Peyer's patch (tissue), 4 donors: ENCODE data around the gene SLC25A3. TPM values are rescaled to one million over a fixed set of nuclear protein-coding genes. Genes with fewer than 3 reads are reported as not detected.

ENCODE experiments used
- DNase-seq, 3 donors: peaks; one replicate each; pipeline ENCODE4 v3.0.0-alpha.2; 2017 to 2019
- H3K27ac ChIP-seq, 4 donors: fragments of 200-600 bp; sonication (generic); one replicate each; pipeline ENCODE4 v1.5.1; 2016 to 2019
- H3K27me3 ChIP-seq, 2 donors: fragments of 200-600 bp; sonication (generic); one replicate each; pipeline ENCODE4 v1.5.1; 2019
- H3K36me3 ChIP-seq, 3 donors: fragments of 200-600 bp; sonication (generic); one replicate each; pipeline ENCODE4 v1.5.1; 2016 to 2019
- H3K4me1 ChIP-seq, 4 donors: fragments of 200-600 bp; sonication (generic); one replicate each; pipeline ENCODE4 v1.5.1; 2016 to 2019
- H3K4me3 ChIP-seq, 4 donors: fragments of 200-600 bp; sonication (generic); 1 replicate in 3 of 4; 2 replicates in 1 of 4; pipeline ENCODE4 v1.5.1; 2016 to 2019; ENCODE audit warnings: mild to moderate bottlenecking in 1 of 4
- H3K9me3 ChIP-seq, 4 donors: fragments of 200-600 bp; sonication (generic); one replicate each; pipeline ENCODE4 v1.5.1; 2016 to 2019; ENCODE audit warnings: mild to moderate bottlenecking in 1 of 4
- POLR2A ChIP-seq, 2 donors: fragments of 450-650 bp; IDR thresholded peaks; one replicate each; pipeline ENCODE4 v1.5.1; 2017; ENCODE audit warnings: antibody characterized with exemption in 2 of 2, mild to moderate bottlenecking in 2 of 2, moderate library complexity in 2 of 2
- total RNA-seq, 4 donors: library from RNA; depleted of rRNA; stranded (reverse); fragments of >200 nt; gene quantifications; one replicate each; pipeline ENCODE4 v1.1.0, GENCODE V29; 2016
- TF ChIP-seq, protein P1 (sequence below), 6 experiments: fragments of 450-650 bp in 4 of 6; fragments of 200-600 bp in 2 of 6; sonication (generic) in 1 of 6; IDR thresholded peaks; one replicate each; pipeline ENCODE4 v1.5.1; 2017 to 2019; ENCODE audit warnings: antibody characterized with exemption in 6 of 6, mild to moderate bottlenecking in 3 of 6, moderate library complexity in 1 of 6

SLC25A3 gene
- total RNA-seq, 4 donors from 2014 or later = 300 to 805 (median 534) TPM

DNA sequence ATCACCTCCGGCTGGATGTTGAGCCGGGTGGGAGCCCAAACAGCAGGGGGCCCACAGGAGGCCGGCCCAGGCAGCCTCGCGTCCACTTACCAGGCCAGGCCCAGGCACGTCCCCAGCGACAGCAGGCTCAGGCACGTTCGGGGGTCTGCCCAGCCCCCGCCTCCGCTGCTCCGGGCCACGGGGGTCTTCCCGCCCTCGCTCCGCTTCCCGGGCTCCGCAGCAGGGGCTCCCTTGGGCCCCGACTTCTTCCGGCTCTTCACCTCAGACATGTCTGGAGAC, 50.9 kb downstream of the SLC25A3 start:
- no peak for TF ChIP-seq POLR2A (IDR thresholded peaks at IDR 0.05)
- Histone ChIP-seq H3K27ac (peak overlapping the region; percentile 88 to 95 (median 90)), H3K4me1 (peaks cover 0 to 11% (median 3%) of the 10 kb centered on the region in 4 donors), H3K36me3 (peaks cover 0 to 14% (median 0%) of the 10 kb centered on the region in 3 donors), H3K4me3 (peak overlapping the region; percentile 67 to 95 (median 83)), H3K27me3 (no peaks in the 10 kb centered on the region), H3K9me3 (no peaks in the 10 kb centered on the region)
- peak in 2 of 3 donors; percentile 43 to 63 for DNase-seq

DNA sequence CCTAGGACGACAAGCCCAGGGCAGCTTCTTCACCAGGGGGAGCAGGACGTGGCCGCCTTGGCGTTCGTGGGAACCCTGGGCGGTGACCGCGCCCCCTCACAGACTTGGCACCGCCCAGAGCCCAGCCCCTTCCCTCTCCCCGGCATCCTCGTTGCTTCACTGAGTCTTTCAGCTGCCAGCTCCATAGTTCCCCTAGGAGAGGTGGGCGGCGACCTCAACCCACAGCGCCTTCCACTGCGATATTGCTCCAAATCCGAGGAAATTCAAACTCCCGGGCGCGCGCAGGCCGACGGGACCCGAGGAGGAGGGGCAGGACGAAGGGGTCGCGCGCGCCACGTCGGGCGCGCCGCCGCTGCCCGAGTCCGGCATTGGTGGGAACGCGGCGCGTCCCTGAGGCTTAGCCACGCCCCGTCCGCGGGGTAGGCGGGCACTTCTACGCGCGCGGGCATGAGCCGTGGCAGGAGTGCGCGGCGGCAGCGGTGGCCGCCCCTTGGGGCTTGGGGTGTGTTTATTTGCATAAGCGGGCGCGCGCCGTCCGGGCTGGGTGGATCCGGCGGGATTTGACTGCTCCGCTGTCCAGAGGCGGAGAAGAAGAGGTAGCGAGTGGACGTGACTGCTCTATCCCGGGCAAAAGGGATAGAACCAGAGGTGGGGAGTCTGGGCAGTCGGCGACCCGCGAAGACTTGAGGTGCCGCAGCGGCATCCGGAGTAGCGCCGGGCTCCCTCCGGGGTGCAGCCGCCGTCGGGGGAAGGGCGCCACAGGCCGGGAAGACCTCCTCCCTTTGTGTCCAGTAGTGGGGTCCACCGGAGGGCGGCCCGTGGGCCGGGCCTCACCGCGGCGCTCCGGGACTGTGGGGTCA, 51.5 kb downstream of the SLC25A3 start, which contains the start of the genes APAF1 and IKBIP:
Gene APAF1, plus strand, starts transcription at position 579 of the 860 bp plus-strand sequence. CDS start 3,070 bp downstream, outside the sequence.
Gene IKBIP, minus strand, starts transcription at position 77 of the 860 bp plus-strand sequence. CDS start 87 bp downstream, outside the sequence.
- Histone ChIP-seq H3K27ac (peak within 1 kb of the TSS; percentile 88 to 95 (median 90)), H3K4me3 (peak within 1 kb of the TSS; percentile 67 to 95 (median 83)), H3K36me3 (peaks cover 0 to 20% (median 0%) of the 10 kb centered on the region in 3 donors), H3K4me1 (peaks cover 0 to 11% (median 3%) of the 10 kb centered on the region in 4 donors), H3K9me3 (no peaks in the 10 kb centered on the region), H3K27me3 (no peaks in the 10 kb centered on the region)
- TF ChIP-seq, protein P1, sequence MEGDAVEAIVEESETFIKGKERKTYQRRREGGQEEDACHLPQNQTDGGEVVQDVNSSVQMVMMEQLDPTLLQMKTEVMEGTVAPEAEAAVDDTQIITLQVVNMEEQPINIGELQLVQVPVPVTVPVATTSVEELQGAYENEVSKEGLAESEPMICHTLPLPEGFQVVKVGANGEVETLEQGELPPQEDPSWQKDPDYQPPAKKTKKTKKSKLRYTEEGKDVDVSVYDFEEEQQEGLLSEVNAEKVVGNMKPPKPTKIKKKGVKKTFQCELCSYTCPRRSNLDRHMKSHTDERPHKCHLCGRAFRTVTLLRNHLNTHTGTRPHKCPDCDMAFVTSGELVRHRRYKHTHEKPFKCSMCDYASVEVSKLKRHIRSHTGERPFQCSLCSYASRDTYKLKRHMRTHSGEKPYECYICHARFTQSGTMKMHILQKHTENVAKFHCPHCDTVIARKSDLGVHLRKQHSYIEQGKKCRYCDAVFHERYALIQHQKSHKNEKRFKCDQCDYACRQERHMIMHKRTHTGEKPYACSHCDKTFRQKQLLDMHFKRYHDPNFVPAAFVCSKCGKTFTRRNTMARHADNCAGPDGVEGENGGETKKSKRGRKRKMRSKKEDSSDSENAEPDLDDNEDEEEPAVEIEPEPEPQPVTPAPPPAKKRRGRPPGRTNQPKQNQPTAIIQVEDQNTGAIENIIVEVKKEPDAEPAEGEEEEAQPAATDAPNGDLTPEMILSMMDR (IDR thresholded peaks at IDR 0.05) = no peak
- TF ChIP-seq POLR2A (IDR thresholded peaks at IDR 0.05) = peak; percentile 88 to 93
- peak; percentile 98 to 99 (median 99) for DNase-seq

DNA sequence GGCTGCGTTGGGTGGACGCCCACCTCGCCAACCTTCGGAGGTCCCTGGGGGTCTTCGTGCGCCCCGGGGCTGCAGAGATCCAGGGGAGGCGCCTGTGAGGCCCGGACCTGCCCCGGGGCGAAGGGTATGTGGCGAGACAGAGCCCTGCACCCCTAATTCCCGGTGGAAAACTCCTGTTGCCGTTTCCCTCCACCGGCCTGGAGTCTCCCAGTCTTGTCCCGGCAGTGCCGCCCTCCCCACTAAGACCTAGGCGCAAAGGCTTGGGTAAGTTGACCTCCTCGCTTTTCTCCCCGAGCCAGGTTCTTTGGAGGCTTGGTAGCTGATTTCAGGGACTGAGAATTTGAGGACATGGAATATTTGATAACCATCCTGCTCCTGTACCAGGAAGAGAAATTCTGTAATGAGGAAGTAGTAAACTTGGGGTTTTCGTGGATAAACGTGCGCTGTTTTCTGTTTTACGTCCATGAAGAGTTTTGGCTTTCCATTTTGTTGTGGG, 52.1 kb downstream of the SLC25A3 start:
- Histone ChIP-seq H3K9me3 (no peaks in the 10 kb centered on the region), H3K36me3 (peaks cover 0 to 27% (median 0%) of the 10 kb centered on the region in 3 donors), H3K4me3 (peak overlapping the region; percentile 67 to 95 (median 83)), H3K27ac (peak overlapping the region; percentile 88 to 95 (median 90)), H3K27me3 (no peaks in the 10 kb centered on the region), H3K4me1 (peaks cover 0 to 11% (median 3%) of the 10 kb centered on the region in 4 donors)
- no peak for TF ChIP-seq POLR2A (IDR thresholded peaks at IDR 0.05)
- TF ChIP-seq, protein P1 (IDR thresholded peaks at IDR 0.05) = no peak
- peak in 2 of 3 donors; percentile 28 to 61 for DNase-seq

DNA sequence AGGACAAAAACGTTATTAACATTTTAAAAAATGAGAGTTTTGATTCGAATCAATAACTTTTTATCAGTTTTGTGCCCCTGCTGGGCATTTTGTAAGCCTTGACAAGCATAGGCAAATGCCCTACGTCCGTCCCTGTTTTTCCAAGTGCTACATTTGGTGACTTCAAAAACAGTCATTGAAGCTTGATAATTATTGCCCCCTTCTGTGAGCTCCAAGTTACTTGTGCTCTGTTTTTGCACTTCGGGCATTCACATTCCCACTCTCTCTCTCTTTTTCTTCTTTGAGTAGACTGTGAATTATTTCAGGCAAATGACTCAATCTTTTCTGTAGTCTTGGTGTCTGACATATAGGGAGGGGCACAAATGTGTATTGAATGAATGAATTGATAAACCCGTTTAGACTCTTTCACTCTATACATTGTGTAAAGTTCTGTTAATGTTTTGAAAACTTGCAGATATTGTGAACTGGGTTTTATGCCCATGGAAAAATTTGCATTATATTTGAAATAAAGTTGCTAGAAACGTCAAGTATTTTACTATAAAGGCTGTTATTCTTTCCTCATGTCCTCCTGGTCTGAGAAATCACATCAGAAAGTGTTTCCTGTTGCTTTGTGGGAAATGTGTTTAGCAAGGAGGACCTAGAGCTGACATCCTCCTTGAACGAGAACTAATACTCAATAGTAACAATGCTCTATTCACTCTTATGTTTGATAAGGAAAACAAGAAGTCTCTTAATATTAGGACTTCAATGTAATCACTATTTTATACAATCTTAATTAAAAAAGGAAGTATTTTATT, 53.0 kb downstream of the SLC25A3 start:
- peak overlapping the region; percentile 67 to 95 (median 83) for H3K4me3 ChIP-seq
- TF ChIP-seq POLR2A (IDR thresholded peaks at IDR 0.05) = no peak
- TF ChIP-seq, protein P1 (IDR thresholded peaks at IDR 0.05) = peak in 4 of 6 experiments; percentile 13 to 30 (median 20)
- peaks cover 0 to 30% (median 0%) of the 10 kb centered on the region in 3 donors for H3K36me3 ChIP-seq
- H3K27me3 ChIP-seq = no peaks in the 10 kb centered on the region
- no peak for DNase-seq
- H3K27ac ChIP-seq = no peak overlapping the region
- peaks cover 0 to 11% (median 3%) of the 10 kb centered on the region in 4 donors for H3K4me1 ChIP-seq
- H3K9me3 ChIP-seq = no peaks in the 10 kb centered on the region

DNA sequence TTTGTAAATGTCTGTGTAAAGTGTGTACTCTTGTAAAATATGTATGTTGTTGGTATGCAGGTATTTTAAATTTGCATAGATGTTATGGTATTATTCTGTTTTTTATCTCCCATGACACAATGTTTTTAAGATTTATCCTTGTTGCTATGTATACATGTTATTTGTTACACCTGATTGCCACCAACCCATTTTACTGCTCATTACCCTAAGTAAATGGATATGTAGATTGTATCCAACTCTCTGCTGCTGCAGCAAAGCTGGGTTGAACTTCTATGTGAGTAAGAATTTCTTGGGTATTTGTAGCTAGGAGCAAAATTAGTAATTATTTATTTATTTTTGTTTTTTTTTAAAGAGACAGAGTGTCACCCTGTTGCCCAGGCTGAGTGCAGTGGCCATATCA, 57.8 kb downstream of the SLC25A3 start:
- no peak overlapping the region for H3K4me3 ChIP-seq
- no peaks in the 10 kb centered on the region for H3K27me3 ChIP-seq
- peaks cover 0 to 10% (median 1%) of the 10 kb centered on the region in 4 donors for H3K4me1 ChIP-seq
- H3K9me3 ChIP-seq = no peaks in the 10 kb centered on the region
- H3K27ac ChIP-seq = no peak overlapping the region
- TF ChIP-seq, protein P1 (IDR thresholded peaks at IDR 0.05) = no peak
- no peak for TF ChIP-seq POLR2A (IDR thresholded peaks at IDR 0.05)
- DNase-seq = no peak
- peaks cover 0 to 41% (median 0%) of the 10 kb centered on the region in 3 donors for H3K36me3 ChIP-seq
